DMS 273 (cell line): ENCODE data around the gene PRR15.
A peak's percentile ranks its signal among the peaks of the same experiment; 100 is the strongest.
"Not testable (repeated sequence)": the region's sequence is repeated elsewhere in the genome, so short reads cannot be mapped to it uniquely, and the experiment has no call there.

Experiments used
- DNase-seq: peaks from one replicate; lab custom pipeline; 2025; ENCODE audit not compliant: unreplicated experiment; lab: John Stamatoyannopoulos, UW

Gene PRR15

GRCh38 chr7:29563590-29564495, at the start of gene PRR15:
Gene PRR15 (plus strand): TSS chr7:29563835. CDS start chr7:29566330, 2,495 bp downstream.
- DNase-seq, result peak; percentile 91

GRCh38 chr7:29516491-29516890, 47.1 kb upstream of the PRR15 start:
- DNase-seq, result no peak

- no peak for DNase-seq
These were observed 45.0 kb upstream of the PRR15 start for GRCh38 chr7:29518616-29519015.

- no peak for DNase-seq
These were observed 39.9 kb upstream of the PRR15 start for GRCh38 chr7:29523728-29524127.

- DNase-seq, result no peak
These were observed 36.0 kb upstream of the PRR15 start for GRCh38 chr7:29527505-29528108.

GRCh38 chr7:29528526-29528925, 35.1 kb upstream of the PRR15 start:
- not testable (repeated sequence) for DNase-seq

GRCh38 chr7:29538389-29538788, 25.2 kb upstream of the PRR15 start:
- DNase-seq, result peak; percentile 90

GRCh38 chr7:29539471-29539870, 24.2 kb upstream of the PRR15 start:
- no peak for DNase-seq

- no peak for DNase-seq
These were observed 16.2 kb upstream of the PRR15 start for GRCh38 chr7:29547421-29547820.

- no peak for DNase-seq
These were observed 14.8 kb upstream of the PRR15 start for GRCh38 chr7:29548823-29549222.

- DNase-seq, result no peak
These were observed 11.2 kb upstream of the PRR15 start for GRCh38 chr7:29552392-29552791.

- DNase-seq, result no peak
These were observed 8.6 kb upstream of the PRR15 start for GRCh38 chr7:29555061-29555460.

- peak; percentile 27 for DNase-seq
These were observed 7.0 kb upstream of the PRR15 start for GRCh38 chr7:29556405-29557195.

- DNase-seq, result no peak
These were observed 5.7 kb upstream of the PRR15 start for GRCh38 chr7:29557954-29558353.

- DNase-seq, result no peak
These were observed 2.4 kb upstream of the PRR15 start for GRCh38 chr7:29561271-29561670.

GRCh38 chr7:29562307-29562706, 1.3 kb upstream of the PRR15 start:
- DNase-seq, result no peak

- DNase-seq, result peak; percentile 93
These were observed 1.0 kb downstream of the PRR15 start for GRCh38 chr7:29564496-29565223.

GRCh38 chr7:29565224-29565630, 1.6 kb downstream of the PRR15 start:
- peak; percentile 78 for DNase-seq

GRCh38 chr7:29565634-29565981, 2.0 kb downstream of the PRR15 start:
- no peak for DNase-seq

- DNase-seq, result peak; percentile 36
These were observed 2.5 kb downstream of the PRR15 start for GRCh38 chr7:29565982-29566746.
